HEK293 (cell line): ENCODE data around the gene NCOR1.

Experiments
- CTCF ChIA-PET: fragments of 350-600 bp; formaldehyde crosslinking; extraction: SDS; loops from one replicate; lab custom pipeline; 2021; ENCODE audit warnings: antibody characterized with exemption; lab: Yijun Ruan, JAX
- POLR2A ChIA-PET: fragments of 300-600 bp; formaldehyde crosslinking; extraction: SDS; loops from one replicate; lab custom pipeline; 2020; ENCODE audit warnings: antibody characterized with exemption, inconsistent platforms; lab: Yijun Ruan, JAX
- H3K27ac ChIP-seq: fragments of 200-500 bp; sonication (Bioruptor generic); 2 replicates; pipeline ENCODE4 v1.5.1; 2014; ENCODE audit warnings: low read depth, low read length, control low read depth, inconsistent platforms; ENCODE audit errors: extremely low read depth
- H3K36me3 ChIP-seq, 2 experiments: fragments of 200-500 bp in 1 of 2; sonication (Bioruptor generic) in 1 of 2; 1 replicate in 1 of 2; 2 replicates in 1 of 2; pipeline ENCODE4 v1.5.1; 2014 to 2017; ENCODE audit warnings: inconsistent platforms in 2 of 2, low read length in 2 of 2; ENCODE audit not compliant: control insufficient read depth in 2 of 2, insufficient read depth in 1 of 2
- H3K4me1 ChIP-seq: fragments of 200-500 bp; sonication (Bioruptor generic); 2 replicates; pipeline ENCODE4 v1.5.1; 2014; ENCODE audit warnings: mild to moderate bottlenecking, low read length, inconsistent platforms; ENCODE audit not compliant: control insufficient read depth, insufficient read depth
- H3K4me3 ChIP-seq: 2 replicates; pipeline ENCODE4 v1.5.1; 2011; ENCODE audit warnings: low read depth, mild to moderate bottlenecking, control low read depth, low read length, moderate library complexity
- H3K9me3 ChIP-seq: fragments of 200-500 bp; sonication (Bioruptor generic); 2 replicates; pipeline ENCODE4 v1.5.1; 2014; ENCODE audit warnings: low read depth, low read length, inconsistent platforms; ENCODE audit not compliant: control insufficient read depth, insufficient read depth
- GLIS1 ChIP-seq: fragments of 450-650 bp; formaldehyde crosslinking; IDR thresholded peaks from 2 replicates; pipeline ENCODE4 v1.5.1; 2016; ENCODE audit warnings: missing biosample characterization, missing genetic modification characterization
- HOXC10 ChIP-seq: sonication (generic); formaldehyde crosslinking; IDR thresholded peaks from 2 replicates; pipeline ENCODE4 v1.8.1; 2023; ENCODE audit warnings: mild to moderate bottlenecking, missing genetic modification reagents
- PRDM1 ChIP-seq: fragments of 450-650 bp; formaldehyde crosslinking; IDR thresholded peaks from 2 replicates; pipeline ENCODE4; 2016; ENCODE audit warnings: missing biosample characterization, missing genetic modification characterization
- RBAK ChIP-seq: fragments of 450-650 bp; formaldehyde crosslinking; IDR thresholded peaks from 2 replicates; pipeline ENCODE4 v1.5.1; 2016; ENCODE audit warnings: missing biosample characterization, missing genetic modification characterization
- SCRT1 ChIP-seq: fragments of 450-650 bp; formaldehyde crosslinking; IDR thresholded peaks from 2 replicates; pipeline ENCODE4 v1.5.1; 2016; ENCODE audit warnings: missing biosample characterization, missing genetic modification characterization, borderline replicate concordance
- SCRT2 ChIP-seq: fragments of 450-650 bp; formaldehyde crosslinking; IDR thresholded peaks from 2 replicates; pipeline ENCODE4 v1.5.1; 2016; ENCODE audit warnings: missing biosample characterization, missing genetic modification characterization
- SP3 ChIP-seq: fragments of 450-650 bp; formaldehyde crosslinking; IDR thresholded peaks from 2 replicates; pipeline ENCODE4 v1.5.1; 2016; ENCODE audit warnings: missing biosample characterization, missing genetic modification characterization
- ZBTB6 ChIP-seq: fragments of 450-650 bp; formaldehyde crosslinking; IDR thresholded peaks from 2 replicates; pipeline ENCODE4 v1.5.1; 2017; ENCODE audit warnings: missing biosample characterization, missing genetic modification characterization
- ZFHX2 ChIP-seq: fragments of 450-650 bp; formaldehyde crosslinking; conservative IDR thresholded peaks from 2 replicates; pipeline ENCODE4 v1.5.1; 2016; ENCODE audit warnings: missing biosample characterization, missing genetic modification characterization
- ZFP3 ChIP-seq: fragments of 450-650 bp; formaldehyde crosslinking; IDR thresholded peaks from 2 replicates; pipeline ENCODE4 v1.5.1; 2016; ENCODE audit warnings: low read depth, missing biosample characterization, missing genetic modification characterization
- ZNF121 ChIP-seq: fragments of 450-650 bp; formaldehyde crosslinking; IDR thresholded peaks from 2 replicates; pipeline ENCODE4 v1.5.1; 2016; ENCODE audit warnings: missing biosample characterization, missing genetic modification characterization
- ZNF239 ChIP-seq: fragments of 450-650 bp; formaldehyde crosslinking; IDR thresholded peaks from 2 replicates; pipeline ENCODE4 v1.5.1; 2016; ENCODE audit warnings: missing biosample characterization, missing genetic modification characterization
- ZNF404 ChIP-seq: fragments of 450-650 bp; formaldehyde crosslinking; IDR thresholded peaks from 2 replicates; pipeline ENCODE4 v1.5.1; 2017; ENCODE audit warnings: missing biosample characterization, missing genetic modification characterization
- ZNF433 ChIP-seq: fragments of 450-650 bp; formaldehyde crosslinking; IDR thresholded peaks from 2 replicates; pipeline ENCODE4 v1.5.1; 2016; ENCODE audit warnings: missing biosample characterization, missing genetic modification characterization, low read depth
- ZNF561 ChIP-seq: fragments of 450-650 bp; IDR thresholded peaks from 2 replicates; pipeline ENCODE4 v1.5.1; 2018; ENCODE audit warnings: missing biosample characterization, missing genetic modification characterization, borderline replicate concordance
- ZNF785 ChIP-seq: fragments of 450-650 bp; formaldehyde crosslinking; IDR thresholded peaks from 2 replicates; pipeline ENCODE4 v1.5.1; 2016; ENCODE audit warnings: missing biosample characterization, missing genetic modification characterization
- ZSCAN16 ChIP-seq: fragments of 450-650 bp; formaldehyde crosslinking; IDR thresholded peaks from 2 replicates; pipeline ENCODE4 v1.5.1; 2016; ENCODE audit warnings: missing biosample characterization, missing genetic modification characterization
- ZSCAN4 ChIP-seq: fragments of 450-650 bp; formaldehyde crosslinking; IDR thresholded peaks from 2 replicates; pipeline ENCODE4 v1.5.1; 2017; ENCODE audit warnings: missing biosample characterization, missing genetic modification characterization
- TF ChIP-seq, protein P1 (sequence below): fragments of 450-650 bp; formaldehyde crosslinking; IDR thresholded peaks from 2 replicates; pipeline ENCODE4 v1.5.1; 2016; ENCODE audit warnings: missing biosample characterization, missing genetic modification characterization
- TF ChIP-seq, protein P2 (sequence below): fragments of 450-650 bp; formaldehyde crosslinking; IDR thresholded peaks from 2 replicates; pipeline ENCODE4 v1.5.1; 2016; ENCODE audit warnings: missing biosample characterization, missing genetic modification characterization

Gene NCOR1

DNA sequence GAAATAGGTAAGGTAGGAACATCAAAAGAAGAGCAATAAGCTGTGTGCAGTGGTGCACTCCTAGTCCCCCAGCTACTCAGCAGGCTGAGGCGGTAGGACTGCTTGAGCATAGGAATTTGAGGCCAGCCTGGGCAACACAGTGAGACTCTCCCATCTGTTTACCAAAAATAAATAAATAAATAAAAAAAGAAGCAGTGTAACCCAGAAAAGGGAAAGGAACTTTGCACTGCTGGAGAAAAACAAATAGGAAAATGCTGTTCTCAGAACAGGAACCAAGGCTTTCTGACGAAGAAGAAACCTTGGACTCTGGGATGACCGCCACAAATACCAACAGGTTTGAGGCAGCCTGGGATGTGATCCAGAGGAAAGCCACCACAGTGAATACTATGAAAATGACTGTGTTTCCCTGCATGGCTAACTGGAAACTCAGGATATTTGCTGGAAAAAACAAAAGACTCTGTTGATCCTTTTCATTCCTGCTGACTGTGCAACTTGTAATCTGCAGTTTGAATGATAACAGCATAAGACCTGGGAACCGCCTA, 174.6 kb downstream of the NCOR1 start:
- TF ChIP-seq ZNF239 (tag by site-specific recombination) (no peak), ZNF785 (tag by site-specific recombination) (no peak), ZBTB6 (tag by site-specific recombination) (no peak), SCRT1 (no peak), SP3 (tag by site-specific recombination) (no peak), ZNF121 (peak; percentile 96)
- TF ChIP-seq, protein P1, sequence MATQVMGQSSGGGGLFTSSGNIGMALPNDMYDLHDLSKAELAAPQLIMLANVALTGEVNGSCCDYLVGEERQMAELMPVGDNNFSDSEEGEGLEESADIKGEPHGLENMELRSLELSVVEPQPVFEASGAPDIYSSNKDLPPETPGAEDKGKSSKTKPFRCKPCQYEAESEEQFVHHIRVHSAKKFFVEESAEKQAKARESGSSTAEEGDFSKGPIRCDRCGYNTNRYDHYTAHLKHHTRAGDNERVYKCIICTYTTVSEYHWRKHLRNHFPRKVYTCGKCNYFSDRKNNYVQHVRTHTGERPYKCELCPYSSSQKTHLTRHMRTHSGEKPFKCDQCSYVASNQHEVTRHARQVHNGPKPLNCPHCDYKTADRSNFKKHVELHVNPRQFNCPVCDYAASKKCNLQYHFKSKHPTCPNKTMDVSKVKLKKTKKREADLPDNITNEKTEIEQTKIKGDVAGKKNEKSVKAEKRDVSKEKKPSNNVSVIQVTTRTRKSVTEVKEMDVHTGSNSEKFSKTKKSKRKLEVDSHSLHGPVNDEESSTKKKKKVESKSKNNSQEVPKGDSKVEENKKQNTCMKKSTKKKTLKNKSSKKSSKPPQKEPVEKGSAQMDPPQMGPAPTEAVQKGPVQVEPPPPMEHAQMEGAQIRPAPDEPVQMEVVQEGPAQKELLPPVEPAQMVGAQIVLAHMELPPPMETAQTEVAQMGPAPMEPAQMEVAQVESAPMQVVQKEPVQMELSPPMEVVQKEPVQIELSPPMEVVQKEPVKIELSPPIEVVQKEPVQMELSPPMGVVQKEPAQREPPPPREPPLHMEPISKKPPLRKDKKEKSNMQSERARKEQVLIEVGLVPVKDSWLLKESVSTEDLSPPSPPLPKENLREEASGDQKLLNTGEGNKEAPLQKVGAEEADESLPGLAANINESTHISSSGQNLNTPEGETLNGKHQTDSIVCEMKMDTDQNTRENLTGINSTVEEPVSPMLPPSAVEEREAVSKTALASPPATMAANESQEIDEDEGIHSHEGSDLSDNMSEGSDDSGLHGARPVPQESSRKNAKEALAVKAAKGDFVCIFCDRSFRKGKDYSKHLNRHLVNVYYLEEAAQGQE (tag by site-specific recombination): no peak
- no peak overlapping the region for H3K4me3 ChIP-seq
- H3K27ac ChIP-seq: no peak overlapping the region
- H3K9me3 ChIP-seq: no peaks in the 10 kb centered on the region
- ChIA-PET CTCF (interaction anchor here (0.7 kb wide), 1 partner anchor 13 kb away, joined by 7 read pairs; no protein-coding TSS in a partner anchor), POLR2A (no interaction called here)
- no peaks in the 10 kb centered on the region for H3K4me1 ChIP-seq
- peaks cover 76 to 85% of the 10 kb centered on the region in 2 experiments for H3K36me3 ChIP-seq

GRCh38 chr17:16037636-16038035, 177.7 kb downstream of the NCOR1 start:
- ChIA-PET CTCF (interaction anchor here (0.9 to 1.0 kb wide), 3 partner anchors 10 to 60 kb away, joined by 3 read pairs; no protein-coding TSS in a partner anchor), POLR2A (no interaction called here)
- TF ChIP-seq RBAK (tag by site-specific recombination): no peak
- no peak for TF ChIP-seq SCRT2 (tag by site-specific recombination)
- no peak for TF ChIP-seq ZNF561 (tag by site-specific recombination)
- TF ChIP-seq ZFP3 (tag by site-specific recombination): no peak
- no peak for TF ChIP-seq HOXC10 (CRISPR knock-in tag)
- TF ChIP-seq ZSCAN16 (tag by site-specific recombination): no peak
- TF ChIP-seq ZNF404 (tag by site-specific recombination): no peak
- TF ChIP-seq, protein P2, sequence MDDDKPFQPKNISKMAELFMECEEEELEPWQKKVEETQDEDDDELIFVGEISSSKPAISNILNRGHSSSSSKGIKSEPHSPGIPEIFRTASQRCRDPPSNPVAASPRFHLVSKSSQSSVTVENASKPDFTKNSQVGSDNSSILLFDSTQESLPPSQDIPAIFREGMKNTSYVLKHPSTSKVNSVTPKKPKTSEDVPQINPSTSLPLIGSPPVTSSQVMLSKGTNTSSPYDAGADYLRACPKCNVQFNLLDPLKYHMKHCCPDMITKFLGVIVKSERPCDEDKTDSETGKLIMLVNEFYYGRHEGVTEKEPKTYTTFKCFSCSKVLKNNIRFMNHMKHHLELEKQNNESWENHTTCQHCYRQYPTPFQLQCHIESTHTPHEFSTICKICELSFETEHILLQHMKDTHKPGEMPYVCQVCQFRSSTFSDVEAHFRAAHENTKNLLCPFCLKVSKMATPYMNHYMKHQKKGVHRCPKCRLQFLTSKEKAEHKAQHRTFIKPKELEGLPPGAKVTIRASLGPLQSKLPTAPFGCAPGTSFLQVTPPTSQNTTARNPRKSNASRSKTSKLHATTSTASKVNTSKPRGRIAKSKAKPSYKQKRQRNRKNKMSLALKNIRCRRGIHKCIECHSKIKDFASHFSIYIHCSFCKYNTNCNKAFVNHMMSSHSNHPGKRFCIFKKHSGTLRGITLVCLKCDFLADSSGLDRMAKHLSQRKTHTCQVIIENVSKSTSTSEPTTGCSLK (tag by site-specific recombination): no peak
- TF ChIP-seq ZSCAN4 (tag by site-specific recombination): no peak
- no peak for TF ChIP-seq PRDM1
- TF ChIP-seq GLIS1 (tag by site-specific recombination): no peak
- TF ChIP-seq ZFHX2 (tag by site-specific recombination): no peak
- no peak for TF ChIP-seq ZNF433 (tag by site-specific recombination)
- TF ChIP-seq, protein P1 (tag by site-specific recombination): no peak
- no peaks in the 10 kb centered on the region for H3K4me1 ChIP-seq
- no peaks in the 10 kb centered on the region for H3K9me3 ChIP-seq
- peaks cover 83 to 88% of the 10 kb centered on the region in 2 experiments for H3K36me3 ChIP-seq
- 0 out of 2 replicates have a peak overlapping the region, but pooled peaks have one; percentile 30 for H3K27ac ChIP-seq
- no peak overlapping the region for H3K4me3 ChIP-seq
